Left lung (tissue), 10 donors: ENCODE data around the gene COL18A1. TPM values are rescaled to one million over a fixed set of nuclear protein-coding genes. Genes with fewer than 3 reads are reported as not detected.
A peak's percentile ranks its signal among the peaks of the same experiment; 100 is the strongest.

Experiments used
- ATAC-seq: fragments of 200-7000 bp; cut with Tn5 transposase; one replicate; pipeline ENCODE4 v1.9.1; 2020; ENCODE audit warnings: moderate library complexity
- DNase-seq, 4 donors: peaks; one replicate each; pipeline ENCODE4 v3.0.0-alpha.2; 2013 to 2020
- H3K27ac ChIP-seq, 2 donors: fragments of 200-600 bp; sonication (generic) in 1 of 2; one replicate each; pipeline versions ENCODE4 v1.5.0 to v1.8.0; 2020 to 2021
- H3K27me3 ChIP-seq, 2 donors: fragments of 200-600 bp; sonication (generic) in 1 of 2; one replicate each; pipeline versions ENCODE4 v1.5.0 to v1.8.0; 2020 to 2021
- H3K36me3 ChIP-seq, 2 donors: fragments of 200-600 bp; sonication (generic) in 1 of 2; one replicate each; pipeline versions ENCODE4 v1.5.0 to v1.8.0; 2020 to 2021
- H3K4me1 ChIP-seq, 2 donors: fragments of 200-600 bp; one replicate each; pipeline ENCODE4 v1.8.0; 2021
- H3K4me3 ChIP-seq, 2 donors: fragments of 200-600 bp; sonication (generic) in 1 of 2; one replicate each; pipeline versions ENCODE4 v1.5.0 to v1.8.0; 2020 to 2021; ENCODE audit warnings: mild to moderate bottlenecking in 1 of 2
- H3K9me3 ChIP-seq, 2 donors: fragments of 200-600 bp; sonication (generic) in 1 of 2; one replicate each; pipeline versions ENCODE4 v1.5.0 to v1.8.0; 2020 to 2021
- intact Hi-C, 2 donors: fragments of 100-400 bp; cut with DNase I; formaldehyde crosslinking; loops; one replicate each; pipeline versions ENCODE4 v1.11.2 to v1.14.2; 2022
- polyA plus RNA-seq, 6 donors: library from polyadenylated mRNA; unstranded; fragments of 120-200 nt; gene quantifications; one replicate each; pipeline ENCODE4 v1.2.1, GENCODE V29; 2013; ENCODE audit not compliant: insufficient read length in 6 of 6
- total RNA-seq, 2 donors: library from RNA; stranded (reverse); fragmentation: NEBNext Ultra II Directional; extraction: Animal tissue kit (Norgen Biotek cat#: 25700); gene quantifications; one replicate each; pipeline ENCODE4 v1.2.1, GENCODE V29; 2021
- TF ChIP-seq, protein P1 (sequence below), 2 donors: fragments of 200-600 bp; sonication (generic) in 1 of 2; IDR thresholded peaks; one replicate each; pipeline versions ENCODE4 v1.5.0 to v1.8.0; 2021; ENCODE audit warnings: antibody characterized with exemption in 2 of 2
- donor health status: DM: no; HTN: yes; CAD: no.
- donor health status: DM: no; HTN: no; CAD: no.

The COL18A1 gene
- total and polyA plus RNA-seq, 8 donors = 39.3 to 90.2 (median 64.0) TPM

DNA sequence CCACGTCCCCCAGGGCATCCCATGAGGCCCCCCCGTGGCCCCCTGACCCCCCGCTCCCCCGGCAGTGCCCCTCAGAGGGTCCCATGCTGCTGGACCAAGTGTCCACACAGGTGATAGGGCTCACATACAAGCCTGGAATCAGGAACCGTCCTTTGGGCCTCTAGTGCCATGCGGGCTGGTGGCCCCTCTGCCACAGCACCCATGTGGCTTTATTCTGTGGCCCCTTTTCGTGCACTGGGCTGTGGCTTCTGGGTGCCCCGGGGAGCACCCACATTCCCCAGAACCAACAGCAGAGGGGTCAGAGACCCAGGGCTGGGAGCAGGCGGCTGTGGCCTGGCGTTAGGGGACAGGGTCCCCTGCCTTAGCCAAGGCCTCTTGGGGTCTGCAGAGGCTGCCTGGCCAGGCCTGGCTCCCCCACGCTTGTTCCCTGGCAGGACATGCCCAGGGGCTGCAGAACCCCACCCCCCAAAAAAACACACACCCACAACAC, 105.5 kb downstream of the COL18A1 start:
- H3K4me3 ChIP-seq = no peak overlapping the region
- no peak overlapping the region for H3K27ac ChIP-seq
- H3K4me1 ChIP-seq = peaks cover 7 to 15% of the 10 kb centered on the region in 2 donors
- intact Hi-C loops = no loop called here
- H3K9me3 ChIP-seq = no peaks in the 10 kb centered on the region
- H3K27me3 ChIP-seq = no peaks in the 10 kb centered on the region
- TF ChIP-seq, protein P1, sequence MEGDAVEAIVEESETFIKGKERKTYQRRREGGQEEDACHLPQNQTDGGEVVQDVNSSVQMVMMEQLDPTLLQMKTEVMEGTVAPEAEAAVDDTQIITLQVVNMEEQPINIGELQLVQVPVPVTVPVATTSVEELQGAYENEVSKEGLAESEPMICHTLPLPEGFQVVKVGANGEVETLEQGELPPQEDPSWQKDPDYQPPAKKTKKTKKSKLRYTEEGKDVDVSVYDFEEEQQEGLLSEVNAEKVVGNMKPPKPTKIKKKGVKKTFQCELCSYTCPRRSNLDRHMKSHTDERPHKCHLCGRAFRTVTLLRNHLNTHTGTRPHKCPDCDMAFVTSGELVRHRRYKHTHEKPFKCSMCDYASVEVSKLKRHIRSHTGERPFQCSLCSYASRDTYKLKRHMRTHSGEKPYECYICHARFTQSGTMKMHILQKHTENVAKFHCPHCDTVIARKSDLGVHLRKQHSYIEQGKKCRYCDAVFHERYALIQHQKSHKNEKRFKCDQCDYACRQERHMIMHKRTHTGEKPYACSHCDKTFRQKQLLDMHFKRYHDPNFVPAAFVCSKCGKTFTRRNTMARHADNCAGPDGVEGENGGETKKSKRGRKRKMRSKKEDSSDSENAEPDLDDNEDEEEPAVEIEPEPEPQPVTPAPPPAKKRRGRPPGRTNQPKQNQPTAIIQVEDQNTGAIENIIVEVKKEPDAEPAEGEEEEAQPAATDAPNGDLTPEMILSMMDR (IDR thresholded peaks at IDR 0.05) = no peak
- peak in 2 of 4 donors; percentile 28 to 39 for DNase-seq
- peaks cover 0 to 61% of the 10 kb centered on the region in 2 donors for H3K36me3 ChIP-seq
- no peak for ATAC-seq

DNA sequence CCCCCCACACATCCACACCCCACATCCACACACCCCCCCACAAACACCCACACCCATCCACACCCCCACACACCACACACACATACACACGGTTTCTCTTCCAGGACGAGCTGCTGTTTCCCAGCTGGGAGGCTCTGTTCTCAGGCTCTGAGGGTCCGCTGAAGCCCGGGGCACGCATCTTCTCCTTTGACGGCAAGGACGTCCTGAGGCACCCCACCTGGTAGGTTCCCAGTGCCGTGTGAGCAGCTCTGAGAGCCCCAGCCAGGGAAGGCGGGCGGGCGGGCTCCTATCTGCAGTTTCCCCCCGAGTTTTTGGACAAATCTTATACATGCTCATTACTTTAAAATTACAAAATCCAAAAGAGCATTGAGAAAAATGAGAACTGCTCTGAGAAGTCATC, 106.0 kb downstream of the COL18A1 start:
- Histone ChIP-seq H3K27me3 (no peaks in the 10 kb centered on the region), H3K27ac (no peak overlapping the region), H3K36me3 (peaks cover 0 to 66% of the 10 kb centered on the region in 2 donors), H3K9me3 (no peaks in the 10 kb centered on the region), H3K4me1 (peaks cover 7 to 15% of the 10 kb centered on the region in 2 donors), H3K4me3 (no peak overlapping the region)
- ATAC-seq = no peak
- TF ChIP-seq, protein P1 (IDR thresholded peaks at IDR 0.05) = no peak
- intact Hi-C loops = no loop called here
- DNase-seq = peak in 2 of 4 donors; percentile 22 to 46

DNA sequence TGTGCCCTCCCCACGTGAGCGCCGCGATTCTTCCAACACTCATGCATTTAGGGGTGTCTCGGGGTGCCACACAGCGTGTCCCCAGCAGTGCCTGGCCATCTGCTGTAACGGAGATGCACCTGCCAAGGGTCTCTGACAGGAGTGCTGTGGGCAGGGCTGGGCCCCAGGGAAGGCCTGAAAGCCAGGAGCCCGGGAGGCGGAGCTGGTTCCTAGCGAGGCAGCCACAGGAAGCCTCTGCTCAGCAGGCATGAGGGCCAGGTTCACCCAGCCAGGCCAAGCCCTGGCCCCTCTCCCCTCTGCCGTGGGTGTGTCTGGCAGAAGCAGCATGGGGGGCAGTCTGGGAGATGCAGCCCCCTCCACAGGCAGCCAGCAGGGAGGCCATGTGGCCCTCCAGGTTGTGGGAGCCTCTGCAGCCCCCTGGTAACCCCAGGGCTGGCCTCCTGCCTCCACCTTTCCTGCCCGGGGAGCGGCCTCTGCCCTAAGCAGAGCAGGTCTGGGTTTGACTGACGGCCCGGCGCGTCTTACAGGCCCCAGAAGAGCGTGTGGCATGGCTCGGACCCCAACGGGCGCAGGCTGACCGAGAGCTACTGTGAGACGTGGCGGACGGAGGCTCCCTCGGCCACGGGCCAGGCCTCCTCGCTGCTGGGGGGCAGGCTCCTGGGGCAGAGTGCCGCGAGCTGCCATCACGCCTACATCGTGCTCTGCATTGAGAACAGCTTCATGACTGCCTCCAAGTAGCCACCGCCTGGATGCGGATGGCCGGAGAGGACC, 106.9 kb downstream of the COL18A1 start:
- TF ChIP-seq, protein P1 (IDR thresholded peaks at IDR 0.05) = no peak
- Histone ChIP-seq H3K4me3 (no peak overlapping the region), H3K36me3 (peaks cover 0 to 72% of the 10 kb centered on the region in 2 donors), H3K4me1 (peaks cover 7 to 22% of the 10 kb centered on the region in 2 donors), H3K27ac (no peak overlapping the region), H3K27me3 (no peaks in the 10 kb centered on the region), H3K9me3 (no peaks in the 10 kb centered on the region)
- ATAC-seq (no peak), DNase-seq (peak in 2 of 4 donors; percentile 30 to 62)
- intact Hi-C loops = no loop called here

DNA sequence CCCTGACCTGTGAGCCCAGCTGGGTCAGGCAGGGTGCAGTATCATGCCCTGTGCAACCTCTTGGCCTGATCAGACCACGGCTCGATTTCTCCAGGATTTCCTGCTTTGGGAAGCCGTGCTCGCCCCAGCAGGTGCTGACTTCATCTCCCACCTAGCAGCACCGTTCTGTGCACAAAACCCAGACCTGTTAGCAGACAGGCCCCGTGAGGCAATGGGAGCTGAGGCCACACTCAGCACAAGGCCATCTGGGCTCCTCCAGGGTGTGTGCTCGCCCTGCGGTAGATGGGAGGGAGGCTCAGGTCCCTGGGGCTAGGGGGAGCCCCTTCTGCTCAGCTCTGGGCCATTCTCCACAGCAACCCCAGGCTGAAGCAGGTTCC, 107.6 kb downstream of the COL18A1 start:
- peaks cover 0 to 72% of the 10 kb centered on the region in 2 donors for H3K36me3 ChIP-seq

More for the DNA sequence above, 107.6 kb downstream of the COL18A1 start:
- H3K27ac ChIP-seq = peak overlapping the region in 1 of 2 donors; percentile 48
- ATAC-seq (no peak), DNase-seq (peak in 2 of 4 donors; percentile 16 to 50)
- TF ChIP-seq, protein P1 (IDR thresholded peaks at IDR 0.05) = no peak
- no peaks in the 10 kb centered on the region for H3K27me3 ChIP-seq
- no peak overlapping the region for H3K4me3 ChIP-seq
- no peaks in the 10 kb centered on the region for H3K9me3 ChIP-seq
- intact Hi-C loops = no loop called here
- peaks cover 7 to 30% of the 10 kb centered on the region in 2 donors for H3K4me1 ChIP-seq
